Adrenal gland (tissue), 12 donors: ENCODE data around the gene IL16. TPM values are rescaled to one million over a fixed set of nuclear protein-coding genes. Genes with fewer than 3 reads are reported as not detected.

Source experiments
- DNase-seq, 7 donors: peaks; one replicate each; pipeline ENCODE4 v3.0.0-alpha.2; 2019 to 2020
- H3K27ac ChIP-seq, 5 donors: fragments of 200-600 bp; sonication (generic) in 4 of 5; 1 replicate in 3 of 5; 2 replicates in 2 of 5; pipeline versions ENCODE4 v1.5.1 to v1.8.0; 2016 to 2020; ENCODE audit warnings: mild to moderate bottlenecking in 1 of 5
- H3K27me3 ChIP-seq: fragments of 200-600 bp; 2 replicates; pipeline ENCODE4 v1.8.0; 2021
- H3K36me3 ChIP-seq, 2 donors: fragments of 200-600 bp; replicated peaks in 1 of 2; 1 replicate in 1 of 2; 2 replicates in 1 of 2; pipeline versions ENCODE4 v1.5.1 to v1.8.0; 2018 to 2022
- H3K4me1 ChIP-seq, 2 donors: fragments of 200-600 bp; replicated peaks in 1 of 2; 1 replicate in 1 of 2; 2 replicates in 1 of 2; pipeline versions ENCODE4 v1.5.1 to v1.8.0; 2018 to 2021
- H3K4me3 ChIP-seq, 4 donors: fragments of 200-600 bp; sonication (generic) in 3 of 4; one replicate each; pipeline ENCODE4 v1.5.1; 2016 to 2018
- H3K9me3 ChIP-seq, 3 donors: fragments of 200-600 bp; sonication (generic) in 1 of 3; replicated peaks in 1 of 3; 1 replicate in 2 of 3; 2 replicates in 1 of 3; pipeline versions ENCODE4 v1.5.1 to v1.8.0; 2016 to 2021
- POLR2A ChIP-seq, 2 donors: fragments of 450-650 bp; IDR thresholded peaks; one replicate each; pipeline ENCODE4 v1.6.1; 2017; ENCODE audit warnings: antibody characterized with exemption in 2 of 2, mild to moderate bottlenecking in 2 of 2, moderate library complexity in 1 of 2
- WGBS, 4 donors: extraction: QIAGEN DNeasy Blood & Tissue Kit in 2 of 4; methylation state at CpG; one replicate each; pipeline versions ENCODE4 v1.1.5 to v1.1.7; 2013 to 2017; 5-methylcytosine and 5-hydroxymethylcytosine counted together
- intact Hi-C, 2 donors: fragments of 100-400 bp; cut with DNase I; formaldehyde crosslinking; loops; one replicate each; pipeline versions ENCODE4 v1.14.1 to v1.15.0; 2022 to 2023
- polyA plus RNA-seq, 3 donors: library from polyadenylated mRNA; stranded (reverse); fragments of 200-250 nt in 2 of 3; fragments of 350-450 nt in 1 of 3; fragmentation: Illumina TruSeq in 1 of 3; extraction: RNeasy Lipid Tissue Mini Kit (QIAGEN cat#74804) in 1 of 3; gene quantifications; one replicate each; pipeline ENCODE4 v1.2.3, GENCODE V29; 2013 to 2014
- total RNA-seq, 9 donors: library from RNA; depleted of rRNA in 4 of 9; stranded (reverse); fragments of >200 nt in 4 of 9; fragments of 120-200 nt in 1 of 9; fragmentation: NEBNext Ultra II Directional in 1 of 9; extraction: Animal tissue kit (Norgen Biotek cat#: 25700) in 1 of 9; gene quantifications; one replicate each; pipeline versions ENCODE4 v1.1.0 to v1.2.4, GENCODE V29; 2013 to 2023
- TF ChIP-seq, protein P1 (sequence below), 6 experiments: fragments of 450-650 bp in 4 of 6; fragments of 200-600 bp in 2 of 6; sonication (generic) in 1 of 6; IDR thresholded peaks; 1 replicate in 5 of 6; 2 replicates in 1 of 6; pipeline versions ENCODE4 v1.5.1 to v1.8.0; 2016 to 2021; ENCODE audit warnings: antibody characterized with exemption in 6 of 6, mild to moderate bottlenecking in 2 of 6, moderate library complexity in 1 of 6
- donor health status: healthy with polysubstance abuse.
- donor health status: Bipolar disorder and iron deficiency.
- donor health status: DM: yes; HTN: yes; CAD: no.
- donor health status: DM: no; HTN: no; CAD: no.
- donor health status: DM: no; HTN: no; CAD: no.
- donor health status: DM: yes; HTN: yes; CAD: no.

The IL16 gene
- total and polyA plus RNA-seq, 12 donors = 2.2 to 16.0 (median 6.3) TPM

DNA sequence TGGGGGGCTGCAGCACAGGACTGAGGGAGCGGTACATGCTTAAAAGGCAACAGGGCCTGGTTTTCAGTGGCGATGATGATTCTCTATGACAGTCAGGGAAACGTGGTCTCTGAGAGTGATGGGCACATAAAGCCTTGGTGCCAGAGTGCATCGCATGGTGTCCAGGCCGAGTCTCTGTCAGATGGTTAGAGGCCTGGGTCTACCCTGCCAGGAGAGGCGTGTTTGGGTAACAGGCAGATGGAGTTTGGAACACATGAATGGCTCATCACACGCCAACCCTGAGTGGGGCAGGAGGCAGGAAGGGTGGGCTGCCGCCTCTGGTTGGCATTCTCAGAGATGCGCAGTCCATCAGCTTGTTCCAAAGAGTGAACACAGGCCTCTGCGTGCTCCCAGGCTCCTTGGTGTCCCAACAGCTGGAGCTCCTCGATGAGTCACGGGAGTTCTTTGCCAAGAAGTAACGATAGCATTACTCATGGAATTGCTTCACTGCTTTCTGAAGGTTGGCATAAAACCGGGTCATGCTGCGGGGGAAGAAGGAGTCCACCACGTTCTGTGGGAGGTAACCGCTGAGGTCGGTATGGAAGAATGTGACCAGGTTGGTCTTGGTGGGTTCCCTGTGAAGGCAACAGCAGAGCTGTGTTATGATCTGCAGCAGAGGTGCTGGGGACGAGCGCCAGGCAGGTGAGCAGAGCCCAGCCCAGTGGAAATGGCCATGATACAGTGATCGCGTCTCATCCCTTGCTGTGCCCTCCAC lies 116.3 kb downstream of the IL16 start:
- no peaks in the 10 kb centered on the region for H3K9me3 ChIP-seq
- peaks cover 0 to 7% of the 10 kb centered on the region in 2 donors for H3K36me3 ChIP-seq
- WGBS, 4 donors = 48 to 64% (median 53%) methylated on average over 12 to 22 of the region's 22 CpGs
- no peaks in the 10 kb centered on the region for H3K27me3 ChIP-seq
- H3K4me3 ChIP-seq = no peak overlapping the region
- peak in 1 of 2 donors; percentile 14 for TF ChIP-seq POLR2A (IDR thresholded peaks at IDR 0.05)
- TF ChIP-seq, protein P1, sequence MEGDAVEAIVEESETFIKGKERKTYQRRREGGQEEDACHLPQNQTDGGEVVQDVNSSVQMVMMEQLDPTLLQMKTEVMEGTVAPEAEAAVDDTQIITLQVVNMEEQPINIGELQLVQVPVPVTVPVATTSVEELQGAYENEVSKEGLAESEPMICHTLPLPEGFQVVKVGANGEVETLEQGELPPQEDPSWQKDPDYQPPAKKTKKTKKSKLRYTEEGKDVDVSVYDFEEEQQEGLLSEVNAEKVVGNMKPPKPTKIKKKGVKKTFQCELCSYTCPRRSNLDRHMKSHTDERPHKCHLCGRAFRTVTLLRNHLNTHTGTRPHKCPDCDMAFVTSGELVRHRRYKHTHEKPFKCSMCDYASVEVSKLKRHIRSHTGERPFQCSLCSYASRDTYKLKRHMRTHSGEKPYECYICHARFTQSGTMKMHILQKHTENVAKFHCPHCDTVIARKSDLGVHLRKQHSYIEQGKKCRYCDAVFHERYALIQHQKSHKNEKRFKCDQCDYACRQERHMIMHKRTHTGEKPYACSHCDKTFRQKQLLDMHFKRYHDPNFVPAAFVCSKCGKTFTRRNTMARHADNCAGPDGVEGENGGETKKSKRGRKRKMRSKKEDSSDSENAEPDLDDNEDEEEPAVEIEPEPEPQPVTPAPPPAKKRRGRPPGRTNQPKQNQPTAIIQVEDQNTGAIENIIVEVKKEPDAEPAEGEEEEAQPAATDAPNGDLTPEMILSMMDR (IDR thresholded peaks at IDR 0.05) = no peak
- H3K4me1 ChIP-seq = peaks cover 8 to 14% of the 10 kb centered on the region in 2 donors
- DNase-seq = peak; percentile 86 to 96 (median 95)
- intact Hi-C loops = loop anchor here in 1 of 2 donors (10.0 kb wide), 1 partner anchor 318 kb away; no protein-coding TSS in a partner anchor
- H3K27ac ChIP-seq = peak overlapping the region in 3 of 5 donors; percentile 22 to 74 (median 61)

DNA sequence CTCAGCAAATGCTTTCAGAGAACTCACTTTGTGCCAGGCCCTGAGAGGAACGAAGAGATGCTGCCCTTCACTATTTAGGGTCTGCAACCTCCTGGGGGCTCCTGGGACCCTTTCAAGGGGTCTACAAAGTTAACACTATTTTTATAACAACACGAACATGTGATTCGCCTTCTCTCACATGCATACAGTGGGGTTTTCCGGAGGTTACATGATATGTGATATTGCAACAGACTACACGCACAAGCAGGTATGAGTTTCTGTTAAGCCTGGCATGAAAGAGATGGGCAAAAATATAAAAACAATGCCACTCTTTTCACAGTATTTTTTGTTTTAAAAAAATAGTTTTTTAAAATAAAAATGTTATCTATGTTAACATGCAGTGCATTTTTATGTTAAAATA lies 117.0 kb downstream of the IL16 start:
- no peaks in the 10 kb centered on the region for H3K27me3 ChIP-seq
- no peaks in the 10 kb centered on the region for H3K36me3 ChIP-seq
- peaks cover 8 to 14% of the 10 kb centered on the region in 2 donors for H3K4me1 ChIP-seq
- no peaks in the 10 kb centered on the region for H3K9me3 ChIP-seq
- TF ChIP-seq, protein P1 (IDR thresholded peaks at IDR 0.05) = no peak
- no peak for TF ChIP-seq POLR2A (IDR thresholded peaks at IDR 0.05)
- H3K4me3 ChIP-seq = no peak overlapping the region
- peak overlapping the region in 2 of 5 donors; percentile 61 to 74 for H3K27ac ChIP-seq
- WGBS, 4 donors = 84 to 88% (median 87%) methylated on average over 5 of the region's 5 CpGs
- intact Hi-C loops = loop anchor here in 1 of 2 donors (10.0 kb wide), 1 partner anchor 319 kb away; no protein-coding TSS in a partner anchor
- DNase-seq = no peak

DNA sequence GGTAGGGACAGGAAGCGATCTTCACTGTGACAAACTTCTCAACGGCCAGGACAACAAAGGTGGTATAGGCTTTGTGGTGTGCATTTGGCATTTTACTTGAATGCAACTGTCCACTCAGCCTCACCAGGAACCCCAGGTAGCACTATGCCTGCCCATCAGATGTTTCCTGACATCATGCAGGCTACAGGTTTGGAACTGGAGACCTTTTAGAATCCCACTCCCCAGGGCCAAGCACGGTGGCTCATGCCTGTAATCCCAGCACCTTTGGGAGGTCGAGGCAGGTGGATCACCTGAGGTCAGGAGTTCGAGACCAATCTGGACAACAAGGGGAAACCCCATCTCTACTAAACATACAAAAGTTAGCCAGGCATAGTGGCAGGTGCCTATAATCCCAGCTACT lies 117.7 kb downstream of the IL16 start:
- Histone ChIP-seq H3K27me3 (no peaks in the 10 kb centered on the region), H3K36me3 (no peaks in the 10 kb centered on the region), H3K4me1 (peaks cover 8 to 14% of the 10 kb centered on the region in 2 donors), H3K27ac (no peak overlapping the region), H3K4me3 (no peak overlapping the region), H3K9me3 (no peaks in the 10 kb centered on the region)
- TF ChIP-seq POLR2A (IDR thresholded peaks at IDR 0.05) = no peak
- TF ChIP-seq, protein P1 (IDR thresholded peaks at IDR 0.05) = no peak
- intact Hi-C loops = loop anchor here in 1 of 2 donors (10.0 kb wide), 1 partner anchor 320 kb away; no protein-coding TSS in a partner anchor
- WGBS, 4 donors = 87 to 91% (median 90%) methylated on average over 5 of the region's 5 CpGs
- DNase-seq = peak in 1 of 7 donors; percentile 2

DNA sequence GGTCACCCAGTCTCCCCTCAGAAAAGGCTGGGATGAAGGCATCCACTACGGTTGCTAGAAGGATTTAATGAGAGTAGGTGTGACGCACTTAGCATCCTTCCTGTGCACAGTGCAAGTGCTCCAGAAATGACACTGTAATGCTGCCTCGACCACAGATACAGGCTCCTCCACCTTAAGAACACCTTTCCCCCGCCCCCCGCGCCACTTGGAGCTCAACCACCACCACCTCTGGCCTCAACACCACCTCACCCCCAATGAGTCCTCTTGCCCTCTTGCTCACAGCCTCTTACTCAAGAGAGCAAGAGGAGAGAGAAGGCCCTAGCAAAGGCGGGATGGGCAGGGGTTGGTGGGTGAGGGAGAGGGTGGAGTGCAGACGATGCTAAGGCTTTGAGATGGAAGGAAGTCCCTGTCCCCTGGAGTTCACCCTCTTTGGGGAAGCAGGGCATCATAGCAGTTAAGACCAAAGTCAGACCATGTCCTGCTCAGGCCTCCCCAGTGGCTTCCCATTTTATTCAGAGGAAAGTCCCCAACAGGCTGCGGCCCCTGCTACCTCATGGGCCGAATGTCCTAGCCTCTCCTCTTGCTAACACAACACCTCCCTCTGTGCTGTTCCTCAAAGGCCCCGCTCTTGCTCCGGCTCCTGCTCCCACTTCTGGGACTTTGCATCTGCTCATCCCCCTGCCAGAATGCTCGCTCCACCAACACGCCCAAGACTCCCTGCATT lies 118.9 kb downstream of the IL16 start:
- WGBS, 4 donors = 83 to 93% (median 88%) methylated on average over 14 of the region's 14 CpGs
- no peak overlapping the region for H3K27ac ChIP-seq
- intact Hi-C loops = loop anchor here in 1 of 2 donors (10.0 kb wide), 1 partner anchor 321 kb away; no protein-coding TSS in a partner anchor
- no peaks in the 10 kb centered on the region for H3K36me3 ChIP-seq
- peak in 1 of 7 donors; percentile 4 for DNase-seq
- TF ChIP-seq, protein P1 (IDR thresholded peaks at IDR 0.05) = no peak
- no peak for TF ChIP-seq POLR2A (IDR thresholded peaks at IDR 0.05)
- no peaks in the 10 kb centered on the region for H3K9me3 ChIP-seq
- peaks cover 8 to 14% of the 10 kb centered on the region in 2 donors for H3K4me1 ChIP-seq
- no peaks in the 10 kb centered on the region for H3K27me3 ChIP-seq
- H3K4me3 ChIP-seq = no peak overlapping the region
